Peyer's patch (tissue), 4 donors: ENCODE data around the gene BRF1. TPM values are rescaled to one million over a fixed set of nuclear protein-coding genes. Genes with fewer than 3 reads are reported as not detected.
A peak's percentile ranks its signal among the peaks of the same experiment; 100 is the strongest.
"Not testable (repeated sequence)": the region's sequence is repeated elsewhere in the genome, so short reads cannot be mapped to it uniquely, and the experiment has no call there.

Source experiments
- DNase-seq, 3 donors: peaks; one replicate each; pipeline ENCODE4 v3.0.0-alpha.2; 2017 to 2019
- H3K27ac ChIP-seq, 4 donors: fragments of 200-600 bp; sonication (generic); one replicate each; pipeline ENCODE4 v1.5.1; 2016 to 2019
- H3K27me3 ChIP-seq, 2 donors: fragments of 200-600 bp; sonication (generic); one replicate each; pipeline ENCODE4 v1.5.1; 2019
- H3K36me3 ChIP-seq, 3 donors: fragments of 200-600 bp; sonication (generic); one replicate each; pipeline ENCODE4 v1.5.1; 2016 to 2019
- H3K4me1 ChIP-seq, 4 donors: fragments of 200-600 bp; sonication (generic); one replicate each; pipeline ENCODE4 v1.5.1; 2016 to 2019
- H3K4me3 ChIP-seq, 4 donors: fragments of 200-600 bp; sonication (generic); 1 replicate in 3 of 4; 2 replicates in 1 of 4; pipeline ENCODE4 v1.5.1; 2016 to 2019; ENCODE audit warnings: mild to moderate bottlenecking in 1 of 4
- H3K9me3 ChIP-seq, 4 donors: fragments of 200-600 bp; sonication (generic); one replicate each; pipeline ENCODE4 v1.5.1; 2016 to 2019; ENCODE audit warnings: mild to moderate bottlenecking in 1 of 4
- POLR2A ChIP-seq, 2 donors: fragments of 450-650 bp; IDR thresholded peaks; one replicate each; pipeline ENCODE4 v1.5.1; 2017; ENCODE audit warnings: antibody characterized with exemption in 2 of 2, mild to moderate bottlenecking in 2 of 2, moderate library complexity in 2 of 2
- total RNA-seq, 4 donors: library from RNA; depleted of rRNA; stranded (reverse); fragments of >200 nt; gene quantifications; one replicate each; pipeline ENCODE4 v1.1.0, GENCODE V29; 2016
- TF ChIP-seq, protein P1 (sequence below), 6 experiments: fragments of 450-650 bp in 4 of 6; fragments of 200-600 bp in 2 of 6; sonication (generic) in 1 of 6; IDR thresholded peaks; one replicate each; pipeline ENCODE4 v1.5.1; 2017 to 2019; ENCODE audit warnings: antibody characterized with exemption in 6 of 6, mild to moderate bottlenecking in 3 of 6, moderate library complexity in 1 of 6

BRF1 gene
- total RNA-seq, 4 donors from 2014 or later: 40.8 to 112 (median 90.3) TPM

DNA sequence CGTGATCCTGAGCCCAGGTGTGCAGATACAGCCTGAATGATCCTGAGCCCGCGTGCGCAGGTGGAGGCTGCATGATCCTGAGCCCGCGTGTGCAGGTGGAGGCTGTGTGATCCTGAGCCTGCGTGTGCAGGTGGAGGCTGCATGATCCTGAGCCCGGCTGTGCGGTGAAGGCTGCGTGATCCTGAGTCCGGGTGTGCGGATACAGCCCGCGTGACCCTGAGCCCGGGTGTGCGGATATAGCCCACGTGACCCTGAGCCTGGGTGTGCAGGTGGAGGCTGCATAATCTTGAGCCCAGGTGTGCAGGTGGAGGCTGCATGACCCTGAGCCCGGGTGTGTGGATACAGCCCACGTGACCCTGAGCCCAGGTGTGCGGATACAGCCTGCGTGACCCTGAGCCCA, 20.3 kb downstream of the BRF1 start:
- no peaks in the 10 kb centered on the region for H3K9me3 ChIP-seq
- no peaks in the 10 kb centered on the region for H3K27me3 ChIP-seq
- no peak overlapping the region for H3K27ac ChIP-seq
- H3K36me3 ChIP-seq: no peaks in the 10 kb centered on the region
- no peak overlapping the region for H3K4me3 ChIP-seq
- H3K4me1 ChIP-seq: no peaks in the 10 kb centered on the region
- no peak for DNase-seq
- no peak for TF ChIP-seq POLR2A (IDR thresholded peaks at IDR 0.05)
- TF ChIP-seq, protein P1, sequence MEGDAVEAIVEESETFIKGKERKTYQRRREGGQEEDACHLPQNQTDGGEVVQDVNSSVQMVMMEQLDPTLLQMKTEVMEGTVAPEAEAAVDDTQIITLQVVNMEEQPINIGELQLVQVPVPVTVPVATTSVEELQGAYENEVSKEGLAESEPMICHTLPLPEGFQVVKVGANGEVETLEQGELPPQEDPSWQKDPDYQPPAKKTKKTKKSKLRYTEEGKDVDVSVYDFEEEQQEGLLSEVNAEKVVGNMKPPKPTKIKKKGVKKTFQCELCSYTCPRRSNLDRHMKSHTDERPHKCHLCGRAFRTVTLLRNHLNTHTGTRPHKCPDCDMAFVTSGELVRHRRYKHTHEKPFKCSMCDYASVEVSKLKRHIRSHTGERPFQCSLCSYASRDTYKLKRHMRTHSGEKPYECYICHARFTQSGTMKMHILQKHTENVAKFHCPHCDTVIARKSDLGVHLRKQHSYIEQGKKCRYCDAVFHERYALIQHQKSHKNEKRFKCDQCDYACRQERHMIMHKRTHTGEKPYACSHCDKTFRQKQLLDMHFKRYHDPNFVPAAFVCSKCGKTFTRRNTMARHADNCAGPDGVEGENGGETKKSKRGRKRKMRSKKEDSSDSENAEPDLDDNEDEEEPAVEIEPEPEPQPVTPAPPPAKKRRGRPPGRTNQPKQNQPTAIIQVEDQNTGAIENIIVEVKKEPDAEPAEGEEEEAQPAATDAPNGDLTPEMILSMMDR (IDR thresholded peaks at IDR 0.05): no peak

DNA sequence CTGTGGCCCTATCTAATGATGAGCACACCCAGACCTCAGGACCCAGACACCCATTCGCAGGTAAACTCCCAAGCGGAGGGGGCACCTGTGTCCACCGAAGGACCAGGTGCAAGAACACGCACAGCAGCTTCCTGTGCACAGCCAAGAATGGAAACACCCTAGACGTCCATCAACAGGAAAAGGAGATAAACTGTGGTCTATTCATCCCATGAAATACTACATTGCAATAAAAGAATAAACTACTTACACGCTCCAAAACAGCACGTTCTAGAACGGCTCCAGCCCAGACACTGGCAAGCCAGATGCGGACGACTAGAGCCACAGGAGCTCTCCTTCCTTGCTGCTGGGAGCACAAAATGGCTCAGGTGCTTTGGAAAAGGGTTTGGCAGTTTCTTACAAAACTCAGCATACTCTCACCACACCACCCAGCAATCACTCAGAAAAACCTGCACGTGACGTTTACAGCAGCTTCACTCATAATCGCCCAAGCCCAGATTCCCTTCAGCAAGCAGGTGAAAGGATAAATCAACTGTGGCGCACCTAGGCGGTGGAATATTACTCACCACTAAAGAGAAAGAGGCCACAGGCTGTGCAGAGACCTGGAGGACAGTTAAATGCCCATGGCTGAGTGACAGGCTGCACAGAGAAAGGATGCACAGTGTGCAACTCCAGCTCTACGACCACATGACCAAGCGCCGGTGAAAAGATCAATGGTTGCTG, 21.0 kb downstream of the BRF1 start:
- Histone ChIP-seq H3K9me3 (no peaks in the 10 kb centered on the region), H3K27ac (no peak overlapping the region), H3K4me3 (no peak overlapping the region), H3K4me1 (no peaks in the 10 kb centered on the region), H3K27me3 (no peaks in the 10 kb centered on the region), H3K36me3 (no peaks in the 10 kb centered on the region)
- TF ChIP-seq, protein P1 (IDR thresholded peaks at IDR 0.05): no peak
- no peak for TF ChIP-seq POLR2A (IDR thresholded peaks at IDR 0.05)
- DNase-seq: no peak

DNA sequence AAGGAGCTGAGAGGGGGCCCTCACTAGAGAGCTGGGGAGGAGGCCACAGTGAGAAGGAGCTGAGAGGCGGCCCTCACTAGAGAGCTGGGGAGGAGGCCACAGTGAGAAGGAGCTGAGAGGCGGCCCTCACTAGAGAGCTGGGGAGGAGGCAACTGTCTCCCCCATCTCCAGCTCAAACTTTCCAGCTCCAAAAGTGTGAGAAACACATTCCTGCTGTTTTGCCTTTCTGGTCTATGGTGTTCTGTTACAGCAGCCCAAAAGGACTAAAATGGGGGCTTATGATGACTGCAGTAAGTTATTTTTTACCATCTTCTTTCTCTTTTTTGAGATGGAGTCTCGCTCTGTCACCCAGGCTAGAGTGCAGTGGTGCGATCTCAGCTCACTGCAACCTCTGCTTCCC, 23.4 kb downstream of the BRF1 start:
- DNase-seq, H3K4me1 ChIP-seq, H3K4me3 ChIP-seq, H3K9me3 ChIP-seq, H3K36me3 ChIP-seq, H3K27me3 ChIP-seq, H3K27ac ChIP-seq: not testable (repeated sequence)

DNA sequence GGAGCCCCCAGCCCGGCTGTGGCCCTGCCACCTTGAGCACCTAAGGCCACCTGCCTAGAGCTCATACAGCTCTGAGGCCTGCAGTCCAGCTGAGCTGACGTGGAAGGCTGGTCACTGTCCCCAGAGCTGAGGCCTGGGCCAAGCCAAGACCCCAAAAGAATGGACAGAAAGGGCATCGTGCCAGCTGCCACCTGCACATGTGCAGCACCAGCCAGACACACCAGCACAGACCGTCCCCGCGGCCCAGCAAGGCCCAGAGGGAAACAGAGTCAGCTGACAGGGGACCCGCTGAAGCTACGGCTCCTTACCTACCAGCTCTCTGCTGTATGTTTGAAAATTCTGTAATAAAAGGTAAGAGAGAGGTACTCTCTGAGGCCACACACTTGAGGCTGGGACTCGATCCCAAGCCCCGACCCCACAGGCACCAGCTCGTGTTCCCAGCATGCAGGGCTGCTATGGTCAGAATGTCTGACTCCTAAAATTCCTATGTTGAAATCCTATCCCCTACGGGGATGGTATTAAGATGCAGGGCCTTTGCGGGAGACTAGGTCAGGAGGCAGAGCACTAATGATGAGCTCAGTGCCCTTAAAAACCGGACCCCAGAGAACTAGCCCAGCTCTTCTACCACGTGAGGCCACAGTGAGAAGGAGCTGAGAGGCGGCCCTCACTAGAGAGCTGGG, 25.4 kb downstream of the BRF1 start:
- H3K36me3 ChIP-seq: peaks cover 0 to 12% (median 0%) of the 10 kb centered on the region in 3 donors
- no peak overlapping the region for H3K4me3 ChIP-seq
- DNase-seq: no peak
- H3K27ac ChIP-seq: no peak overlapping the region
- H3K27me3 ChIP-seq: no peaks in the 10 kb centered on the region
- no peaks in the 10 kb centered on the region for H3K9me3 ChIP-seq
- no peaks in the 10 kb centered on the region for H3K4me1 ChIP-seq
- TF ChIP-seq POLR2A (IDR thresholded peaks at IDR 0.05): no peak
- TF ChIP-seq, protein P1 (IDR thresholded peaks at IDR 0.05): no peak

DNA sequence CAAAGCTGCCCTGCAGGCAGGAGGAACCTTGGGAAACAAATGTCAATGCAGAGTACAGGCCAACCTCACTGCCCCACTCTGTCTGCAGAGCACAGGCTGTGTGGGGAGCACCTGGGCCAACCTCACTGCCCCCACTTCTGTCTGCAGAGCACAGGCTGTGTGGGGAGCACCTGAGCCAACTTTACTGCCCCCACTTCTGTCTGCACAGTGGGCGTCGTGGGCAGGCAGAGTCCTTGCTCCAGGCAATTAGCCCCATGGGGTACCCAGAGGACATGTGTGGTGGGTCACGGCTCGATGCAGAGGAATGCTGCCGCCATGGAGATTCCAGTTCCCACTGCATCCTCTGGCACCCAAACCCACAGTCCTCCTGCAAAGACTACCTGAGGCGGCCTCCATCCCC, 26.2 kb downstream of the BRF1 start:
- no peaks in the 10 kb centered on the region for H3K9me3 ChIP-seq
- H3K27ac ChIP-seq: no peak overlapping the region
- TF ChIP-seq, protein P1 (IDR thresholded peaks at IDR 0.05): no peak
- TF ChIP-seq POLR2A (IDR thresholded peaks at IDR 0.05): no peak
- no peaks in the 10 kb centered on the region for H3K27me3 ChIP-seq
- no peaks in the 10 kb centered on the region for H3K4me1 ChIP-seq
- no peak for DNase-seq
- no peak overlapping the region for H3K4me3 ChIP-seq
- H3K36me3 ChIP-seq: peaks cover 0 to 13% (median 0%) of the 10 kb centered on the region in 3 donors

DNA sequence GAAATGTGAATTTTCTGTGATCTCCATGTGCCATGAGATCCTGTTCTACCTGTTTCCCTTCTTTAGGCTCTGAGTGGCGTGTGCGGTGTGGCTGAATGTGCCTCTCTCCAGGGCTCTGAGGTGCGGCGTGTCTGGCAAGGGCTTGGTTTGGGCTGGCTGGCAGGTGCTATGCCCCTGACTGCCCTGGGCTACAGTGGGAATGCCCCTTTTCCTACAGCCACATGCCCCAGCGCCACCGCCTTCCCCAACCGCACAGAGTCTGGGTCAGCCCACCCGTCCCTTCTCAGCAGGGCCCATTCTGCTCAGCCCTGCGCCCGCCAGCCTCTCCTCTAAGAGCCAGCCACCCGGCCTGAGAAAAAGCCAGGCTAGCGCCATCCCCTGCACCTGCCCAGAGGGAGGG, 27.7 kb downstream of the BRF1 start:
- Histone ChIP-seq H3K27ac (no peak overlapping the region), H3K4me1 (no peaks in the 10 kb centered on the region), H3K4me3 (no peak overlapping the region), H3K9me3 (no peaks in the 10 kb centered on the region), H3K36me3 (peaks cover 0 to 28% (median 0%) of the 10 kb centered on the region in 3 donors), H3K27me3 (no peaks in the 10 kb centered on the region)
- peak in 1 of 3 donors; percentile 38 for DNase-seq
- TF ChIP-seq POLR2A (IDR thresholded peaks at IDR 0.05): no peak
- TF ChIP-seq, protein P1 (IDR thresholded peaks at IDR 0.05): no peak
